Karpas-422 (cell line): ENCODE measurements around the gene TNFSF9. TPM values are rescaled to one million over a fixed set of nuclear protein-coding genes. Genes with fewer than 3 reads are reported as not detected.

Source experiments
- DNase-seq: peaks from one replicate; pipeline ENCODE4 v3.0.0-alpha.2; 2015
- H2AFZ ChIP-seq: fragments of 200-600 bp; sonication (generic); 2 replicates; pipeline ENCODE4 v1.6.1; 2014; ENCODE audit warnings: antibody characterized with exemption, low read length, mixed read lengths
- H3K27ac ChIP-seq: fragments of 200-600 bp; sonication (generic); 2 replicates; pipeline ENCODE4 v1.5.1; 2014; ENCODE audit warnings: mild to moderate bottlenecking, low read length, moderate library complexity
- H3K27me3 ChIP-seq: fragments of 200-600 bp; sonication (generic); 2 replicates; pipeline ENCODE4 v1.6.1; 2014; ENCODE audit warnings: low read length, mixed read lengths
- H3K36me3 ChIP-seq: fragments of 200-600 bp; sonication (generic); 2 replicates; pipeline ENCODE4 v1.6.1; 2014; ENCODE audit warnings: low read length, mixed read lengths; ENCODE audit not compliant: insufficient read depth
- H3K4me1 ChIP-seq: fragments of 200-600 bp; sonication (generic); 2 replicates; pipeline ENCODE4 v1.6.1; 2014; ENCODE audit warnings: mild to moderate bottlenecking, low read length, mixed read lengths
- H3K4me2 ChIP-seq: fragments of 200-600 bp; sonication (generic); 2 replicates; pipeline ENCODE4 v1.6.1; 2014; ENCODE audit warnings: low read length, low read depth, mild to moderate bottlenecking; ENCODE audit not compliant: poor library complexity, severe bottlenecking
- H3K4me3 ChIP-seq: fragments of 200-600 bp; sonication (generic); 2 replicates; pipeline ENCODE4 v1.5.1; 2014; ENCODE audit warnings: mild to moderate bottlenecking, antibody characterized with exemption, low read length, mixed read lengths
- H3K79me2 ChIP-seq: fragments of 200-600 bp; sonication (generic); 2 replicates; pipeline ENCODE4 v1.6.1; 2014; ENCODE audit warnings: mild to moderate bottlenecking, low read length, mixed read lengths
- H3K9ac ChIP-seq: fragments of 200-600 bp; sonication (generic); 2 replicates; pipeline ENCODE4 v1.6.0; 2014; ENCODE audit warnings: low read length
- H3K9me2 ChIP-seq: fragments of 200-600 bp; sonication (generic), shearing (Covaris generic); replicated peaks from 2 replicates; pipeline ENCODE4 v1.6.0; 2014; ENCODE audit warnings: mild to moderate bottlenecking, low read length, moderate library complexity; ENCODE audit not compliant: insufficient read depth
- H3K9me3 ChIP-seq: fragments of 300-700, 200-600 bp; sonication (generic); 2 replicates; pipeline ENCODE4 v1.6.1; 2014; ENCODE audit warnings: low read length, mixed read lengths
- H4K20me1 ChIP-seq: fragments of 200-600 bp; sonication (generic); 2 replicates; pipeline ENCODE4 v1.6.1; 2014; ENCODE audit warnings: mild to moderate bottlenecking, antibody characterized with exemption, low read length, low read depth; ENCODE audit not compliant: insufficient read depth
- total RNA-seq: library from RNA; depleted of rRNA; stranded (reverse); fragments of >200 nt; shearing (Covaris generic); gene quantifications from 2 replicates; pipeline ENCODE4 v1.2.3, GENCODE V29; 2014; ENCODE audit warnings: low replicate concordance

The TNFSF9 gene
- total RNA-seq, 1 experiment from 2014 or later = 14.5 TPM

DNA sequence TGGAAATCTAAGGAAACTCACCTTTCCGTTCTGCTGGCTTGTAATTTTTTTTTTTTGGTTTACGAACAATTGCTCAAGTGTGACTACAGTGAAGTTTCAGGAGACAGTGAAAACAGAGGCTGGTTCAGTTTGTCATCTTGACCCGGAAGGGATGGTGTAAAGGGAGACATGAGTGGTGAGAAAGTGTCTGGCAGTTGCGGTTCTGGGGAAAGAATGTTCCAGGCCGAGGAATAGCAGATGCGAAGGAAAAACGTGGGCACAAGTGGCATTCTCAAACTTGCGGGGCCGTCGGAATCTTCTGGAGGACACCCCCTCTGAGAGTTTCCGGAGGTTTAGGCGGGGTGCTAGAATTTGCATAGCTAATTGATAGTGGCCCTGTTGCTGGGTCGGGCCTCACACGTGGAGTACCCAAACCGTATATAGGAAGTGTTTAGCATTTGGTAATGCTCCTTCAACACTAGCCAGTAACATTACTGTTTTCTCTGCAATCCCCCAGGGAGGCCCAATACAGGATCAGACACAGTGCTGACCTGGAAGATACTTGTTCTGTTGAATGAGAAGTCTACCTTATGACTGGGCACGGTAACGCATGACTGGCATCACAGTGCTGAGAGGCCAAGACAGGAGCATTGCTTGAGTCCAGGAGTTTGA is 2.8 kb upstream of the TNFSF9 start:
- H3K36me3 ChIP-seq = no peaks in the 10 kb centered on the region
- no peaks in the 10 kb centered on the region for H3K9me2 ChIP-seq
- no peaks in the 10 kb centered on the region for H3K79me2 ChIP-seq
- peak overlapping the region; percentile 80 for H3K27ac ChIP-seq
- H3K4me1 ChIP-seq = peaks cover 58% of the 10 kb centered on the region
- peak overlapping the region; percentile 94 for H2AFZ ChIP-seq
- DNase-seq = peak; percentile 95
- H3K27me3 ChIP-seq = no peaks in the 10 kb centered on the region
- H3K9me3 ChIP-seq = no peaks in the 10 kb centered on the region
- H4K20me1 ChIP-seq = no peaks in the 10 kb centered on the region
- peak overlapping the region; percentile 55 for H3K9ac ChIP-seq
- peak overlapping the region; percentile 74 for H3K4me2 ChIP-seq
- peak overlapping the region; percentile 42 for H3K4me3 ChIP-seq

DNA sequence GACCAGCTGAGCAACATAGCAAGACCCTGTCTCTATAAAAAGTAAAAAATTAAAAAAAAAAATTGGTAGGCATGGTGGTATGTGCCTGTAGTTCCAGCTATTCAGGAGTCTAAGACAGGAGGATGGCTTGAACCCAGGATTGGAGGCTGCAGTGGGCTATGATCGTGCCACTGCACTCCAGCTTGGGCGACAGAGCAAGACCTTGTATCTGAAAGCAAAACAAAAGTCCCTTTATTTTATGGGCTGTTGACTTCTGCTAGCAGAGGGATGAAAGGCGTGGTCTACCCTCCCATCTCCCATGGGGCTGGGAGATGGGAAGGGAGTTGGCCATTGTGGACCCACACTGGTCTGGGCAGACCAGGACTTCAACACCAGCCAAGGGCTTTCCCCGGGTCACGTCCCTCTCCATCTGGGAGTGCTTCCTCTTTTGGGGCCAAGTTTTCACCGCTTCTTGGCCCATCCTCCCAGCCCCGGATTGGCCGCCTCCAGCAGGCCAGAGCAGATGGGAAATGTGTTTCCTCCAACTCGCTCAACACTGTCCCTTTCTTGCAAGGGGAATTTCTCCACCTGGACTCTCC is 2.2 kb upstream of the TNFSF9 start:
- no peaks in the 10 kb centered on the region for H3K27me3 ChIP-seq
- no peaks in the 10 kb centered on the region for H3K9me3 ChIP-seq
- H3K9me2 ChIP-seq = no peaks in the 10 kb centered on the region
- H4K20me1 ChIP-seq = no peaks in the 10 kb centered on the region
- H3K27ac ChIP-seq = peak overlapping the region; percentile 80
- H3K4me2 ChIP-seq = peak overlapping the region; percentile 74
- H2AFZ ChIP-seq = peak overlapping the region; percentile 94
- no peaks in the 10 kb centered on the region for H3K36me3 ChIP-seq
- no peaks in the 10 kb centered on the region for H3K79me2 ChIP-seq
- peaks cover 59% of the 10 kb centered on the region for H3K4me1 ChIP-seq
- peak overlapping the region; percentile 55 for H3K9ac ChIP-seq
- peak; percentile 75 for DNase-seq
- H3K4me3 ChIP-seq = peak overlapping the region; percentile 42

GRCh38 chr19:6529351-6529750 is 1.5 kb upstream of the TNFSF9 start:
- H2AFZ ChIP-seq = peak overlapping the region; percentile 94; the same call in 1 of the 2 replicates
- H3K9me2 ChIP-seq = no peaks in the 10 kb centered on the region
- H3K27ac ChIP-seq = peak overlapping the region; percentile 80
- peak overlapping the region; percentile 74 for H3K4me2 ChIP-seq
- H3K9me3 ChIP-seq = no peaks in the 10 kb centered on the region
- H3K79me2 ChIP-seq = no peaks in the 10 kb centered on the region
- no peaks in the 10 kb centered on the region for H3K27me3 ChIP-seq
- peaks cover 59% of the 10 kb centered on the region for H3K4me1 ChIP-seq
- H3K36me3 ChIP-seq = no peaks in the 10 kb centered on the region
- no peaks in the 10 kb centered on the region for H4K20me1 ChIP-seq
- H3K4me3 ChIP-seq = peak overlapping the region; percentile 42; the same call in 1 of the 2 replicates
- DNase-seq = no peak
- H3K9ac ChIP-seq = peak overlapping the region; percentile 55

DNA sequence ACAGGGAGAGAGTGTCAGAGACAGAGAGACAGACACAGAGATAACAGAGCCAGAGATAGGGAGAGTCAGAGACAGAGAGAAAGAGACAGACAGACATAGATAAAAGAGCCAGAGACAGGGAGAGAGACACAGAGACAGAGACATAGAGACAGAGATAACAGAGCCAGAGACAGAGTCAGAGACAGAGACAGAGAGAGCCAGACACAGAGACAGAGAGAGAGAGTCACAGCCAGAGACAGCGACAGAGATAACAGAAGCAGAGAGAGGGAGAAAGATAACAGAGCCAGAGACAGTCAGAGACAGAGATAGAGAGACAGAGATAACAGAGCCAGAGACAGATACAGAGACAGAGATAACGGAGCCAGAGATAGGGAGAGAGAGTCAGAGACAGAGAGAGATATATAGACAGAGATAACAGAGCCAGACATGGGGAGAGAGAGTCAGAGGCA is 865 bp upstream of the TNFSF9 start:
- Histone ChIP-seq H2AFZ (no peak overlapping the region), H3K9me2 (no peaks in the 10 kb centered on the region), H4K20me1 (no peaks in the 10 kb centered on the region), H3K9ac (no peak overlapping the region), H3K36me3 (no peaks in the 10 kb centered on the region), H3K4me1 (peaks cover 59% of the 10 kb centered on the region), H3K27ac (no peak overlapping the region), H3K79me2 (no peaks in the 10 kb centered on the region), H3K4me3 (peak overlapping the region; percentile 73; the same call in 1 of the 2 replicates), H3K9me3 (no peaks in the 10 kb centered on the region), H3K27me3 (no peaks in the 10 kb centered on the region), H3K4me2 (peak overlapping the region; percentile 78)
- no peak for DNase-seq

GRCh38 chr19:6531163-6531955 is 533 bp downstream of the TNFSF9 start:
- peak overlapping the region; percentile 78 for H3K9ac ChIP-seq
- no peaks in the 10 kb centered on the region for H3K9me3 ChIP-seq
- H3K9me2 ChIP-seq = no peaks in the 10 kb centered on the region
- H3K27me3 ChIP-seq = no peaks in the 10 kb centered on the region
- H3K4me1 ChIP-seq = peaks cover 66% of the 10 kb centered on the region
- H3K36me3 ChIP-seq = no peaks in the 10 kb centered on the region
- no peak for DNase-seq
- peak overlapping the region; percentile 78 for H3K4me2 ChIP-seq
- H2AFZ ChIP-seq = peak overlapping the region; percentile 5; the same call in 1 of the 2 replicates
- peak overlapping the region; percentile 73 for H3K4me3 ChIP-seq
- no peaks in the 10 kb centered on the region for H3K79me2 ChIP-seq
- no peaks in the 10 kb centered on the region for H4K20me1 ChIP-seq
- H3K27ac ChIP-seq = no peak overlapping the region

- Histone ChIP-seq H3K27me3 (no peaks in the 10 kb centered on the region), H3K4me1 (peaks cover 71% of the 10 kb centered on the region), H3K36me3 (no peaks in the 10 kb centered on the region), H3K79me2 (no peaks in the 10 kb centered on the region), H3K9me3 (no peaks in the 10 kb centered on the region), H4K20me1 (no peaks in the 10 kb centered on the region), H3K4me3 (peak overlapping the region; percentile 73; the same call in 1 of the 2 replicates), H3K27ac (no peak overlapping the region), H3K9me2 (no peaks in the 10 kb centered on the region), H3K4me2 (peak overlapping the region; percentile 78), H2AFZ (no peak overlapping the region), H3K9ac (peak overlapping the region; percentile 78)
- DNase-seq = no peak
Observed at GRCh38 chr19:6531956-6532243, 1.1 kb downstream of the TNFSF9 start.

- Histone ChIP-seq H3K36me3 (no peaks in the 10 kb centered on the region), H3K4me1 (peaks cover 72% of the 10 kb centered on the region), H3K4me2 (peak overlapping the region; percentile 78), H3K9ac (peak overlapping the region; percentile 78), H3K9me2 (no peaks in the 10 kb centered on the region), H3K4me3 (peak overlapping the region; percentile 73; the same call in 1 of the 2 replicates), H3K9me3 (no peaks in the 10 kb centered on the region), H4K20me1 (no peaks in the 10 kb centered on the region), H3K27ac (no peak overlapping the region), H2AFZ (no peak overlapping the region), H3K79me2 (no peaks in the 10 kb centered on the region), H3K27me3 (no peaks in the 10 kb centered on the region)
- peak; percentile 74 for DNase-seq
Observed at GRCh38 chr19:6532244-6532999, 1.6 kb downstream of the TNFSF9 start.
